DOHH2 (cell line): Measurements from ENCODE around the gene REV1.

Source experiments
- CTCF ChIP-seq: fragments of 200-600 bp; sonication (generic); IDR thresholded peaks from one replicate; pipeline ENCODE4 v1.5.1; 2014; ENCODE audit warnings: antibody characterized with exemption, mild to moderate bottlenecking, low read depth, low read length; ENCODE audit not compliant: poor library complexity, severe bottlenecking
- EZH2phosphoT487 ChIP-seq: fragments of 200-600 bp; sonication (generic); IDR thresholded peaks from 2 replicates; pipeline ENCODE4 v1.6.1; 2017; ENCODE audit warnings: borderline replicate concordance, mild to moderate bottlenecking, antibody characterized with exemption, low read length, moderate library complexity, mixed read lengths

DNA sequence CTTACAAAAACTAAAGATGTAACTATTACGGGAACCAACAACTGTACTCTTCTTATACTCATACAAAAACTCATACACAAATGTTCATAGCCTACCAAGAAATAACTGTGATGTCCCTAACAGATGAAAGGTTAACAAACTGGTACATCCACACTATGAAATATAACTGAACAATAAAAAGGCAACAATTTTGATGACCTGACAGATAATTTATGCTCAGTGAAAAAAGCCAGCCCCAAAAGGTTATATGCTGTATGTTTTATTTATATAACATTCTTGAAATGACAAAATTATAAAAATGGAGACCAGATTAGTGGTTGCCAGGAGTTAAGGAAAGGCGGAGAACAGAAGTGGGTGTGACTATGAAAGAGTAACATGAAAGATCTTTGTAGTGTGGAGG, 31.3 kb downstream of the REV1 start:
- TF ChIP-seq CTCF (no peak), EZH2phosphoT487 (no peak)
